Right renal pelvis (tissue), 4 donors: ENCODE data around the gene GAS5. TPM values are rescaled to one million over a fixed set of nuclear protein-coding genes. Genes with fewer than 3 reads are reported as not detected.

ENCODE experiments used
- DNase-seq, 4 donors: peaks; one replicate each; pipeline ENCODE4 v3.0.0-alpha.2; 2013; ENCODE audit warnings: low read depth in 4 of 4, low spot score in 3 of 4, missing footprints in 1 of 4
- polyA plus RNA-seq, 4 donors: library from polyadenylated mRNA; unstranded; fragments of 120-200 nt; gene quantifications; one replicate each; pipeline ENCODE4 v1.2.1, GENCODE V29; 2013; ENCODE audit not compliant: insufficient read length in 4 of 4

Gene GAS5
- polyA plus RNA-seq, 4 donors = 567 to 722 (median 597) TPM

DNA sequence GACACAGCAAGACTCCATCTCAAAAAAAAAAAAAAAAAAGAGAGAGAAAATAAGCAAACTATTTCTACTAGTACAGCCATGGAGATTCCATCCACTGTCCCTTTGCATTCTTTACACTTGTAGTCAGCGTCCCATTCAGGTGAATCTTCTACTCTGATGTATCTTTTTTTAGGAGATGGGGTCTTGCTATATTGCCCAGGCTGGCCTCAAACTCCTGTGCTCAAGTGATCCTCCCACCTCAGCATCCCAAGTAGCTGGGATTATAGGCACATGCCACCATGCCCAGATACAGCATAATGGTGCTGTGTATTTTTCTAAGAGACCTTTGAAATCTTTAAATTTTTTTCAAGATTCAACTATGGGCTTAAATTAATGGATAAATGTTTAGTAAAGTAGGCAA, 35.0 kb downstream of the GAS5 start:
- no peak for DNase-seq

GRCh38 chr1:173827611-173828010, 40.2 kb downstream of the GAS5 start:
- no peak for DNase-seq

GRCh38 chr1:173824315-173825081, 43.3 kb downstream of the GAS5 start, which contains the start of the genes CENPL and DARS2:
TSS of gene CENPL (minus strand) at chr1:173824883. CDS start at chr1:173811299, 13,584 bp downstream.
TSS of gene DARS2 (plus strand) at chr1:173824673. CDS start at chr1:173825230, 557 bp downstream.
- peak; percentile 86 to 96 (median 96) for DNase-seq

DNA sequence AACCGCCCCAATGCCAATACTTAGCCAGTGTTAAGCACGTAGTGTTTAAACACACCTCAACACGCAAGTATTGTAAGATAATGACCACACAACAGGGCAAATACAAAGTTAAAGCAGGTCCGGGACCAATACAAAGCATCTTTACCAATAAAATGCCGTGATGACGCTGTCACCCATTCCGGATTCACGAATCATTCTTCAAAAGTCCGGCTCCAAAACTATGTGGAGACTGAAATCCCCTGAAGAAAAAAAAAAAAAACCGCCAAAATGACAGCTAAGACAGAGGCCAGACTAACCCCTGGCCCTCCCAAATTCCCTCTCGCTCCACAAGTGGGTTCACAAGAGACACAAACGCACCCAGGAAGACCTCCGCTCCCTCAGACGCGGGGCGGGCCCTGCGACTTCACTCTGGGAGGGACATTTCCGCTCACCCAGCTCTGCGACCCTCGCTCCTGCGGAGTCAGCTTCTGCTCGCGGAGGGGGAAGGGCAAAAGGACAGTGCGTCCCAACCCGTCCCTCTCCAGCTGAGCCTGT, 43.9 kb downstream of the GAS5 start:
- peak in 1 of 4 donors; percentile 7 for DNase-seq

- no peak for DNase-seq
These were observed 46.1 kb downstream of the GAS5 start for GRCh38 chr1:173821680-173822079.

- no peak for DNase-seq
These were observed 49.3 kb downstream of the GAS5 start for GRCh38 chr1:173818459-173818858.

Other genes with a start within 250 kb of the GAS5 start
- gene TEX50, start 232.7 kb downstream of the GAS5 start, polyA plus RNA-seq = not detected
- gene ANKRD45, start 198.1 kb downstream of the GAS5 start, polyA plus RNA-seq = 1 to 10 TPM; 4.9 to 7.6 (median 6.6) TPM
- gene KLHL20, start 153.0 kb downstream of the GAS5 start, polyA plus RNA-seq = 10 to 100 TPM; 20.3 to 25.9 (median 24.7) TPM
- 10 to 100 TPM; 25.8 to 27.8 (median 27.3) TPM for gene DARS2, start 43.3 kb downstream of the GAS5 start, polyA plus RNA-seq
- 10 to 100 TPM; 10.8 to 12.7 (median 11.4) TPM for gene CENPL, start 43.1 kb downstream of the GAS5 start, polyA plus RNA-seq
- gene ZBTB37, start 391 bp upstream of the GAS5 start, polyA plus RNA-seq = 1 to 10 TPM; 7.2 to 9.7 (median 8.1) TPM
- gene SERPINC1, start 49.3 kb upstream of the GAS5 start, polyA plus RNA-seq = under 1 TPM; 0.21 to 0.46 (median 0.33) TPM
- 10 to 100 TPM in 3 of 4 donors, 1 to 10 TPM in 1; 9.5 to 14.3 (median 13.7) TPM for gene RC3H1, start 154.4 kb upstream of the GAS5 start, polyA plus RNA-seq